A673 (cell line): ENCODE results near the gene PELI2.

Source experiments
- EZH2 ChIP-seq: fragments of 200-600 bp; sonication (generic); IDR thresholded peaks from 2 replicates; pipeline ENCODE4 v1.6.1; 2017; ENCODE audit warnings: borderline replicate concordance, low read depth, mild to moderate bottlenecking, mixed read lengths, antibody characterized with exemption, low read length; ENCODE audit not compliant: poor library complexity, severe bottlenecking
- TF ChIP-seq, protein P1 (sequence below): fragments of 300-800, 200-600 bp; sonication (generic); conservative IDR thresholded peaks from 2 replicates; pipeline ENCODE4 v1.5.1; 2017; ENCODE audit warnings: low read depth, mild to moderate bottlenecking, antibody characterized with exemption, low read length, moderate library complexity, mixed read lengths

DNA sequence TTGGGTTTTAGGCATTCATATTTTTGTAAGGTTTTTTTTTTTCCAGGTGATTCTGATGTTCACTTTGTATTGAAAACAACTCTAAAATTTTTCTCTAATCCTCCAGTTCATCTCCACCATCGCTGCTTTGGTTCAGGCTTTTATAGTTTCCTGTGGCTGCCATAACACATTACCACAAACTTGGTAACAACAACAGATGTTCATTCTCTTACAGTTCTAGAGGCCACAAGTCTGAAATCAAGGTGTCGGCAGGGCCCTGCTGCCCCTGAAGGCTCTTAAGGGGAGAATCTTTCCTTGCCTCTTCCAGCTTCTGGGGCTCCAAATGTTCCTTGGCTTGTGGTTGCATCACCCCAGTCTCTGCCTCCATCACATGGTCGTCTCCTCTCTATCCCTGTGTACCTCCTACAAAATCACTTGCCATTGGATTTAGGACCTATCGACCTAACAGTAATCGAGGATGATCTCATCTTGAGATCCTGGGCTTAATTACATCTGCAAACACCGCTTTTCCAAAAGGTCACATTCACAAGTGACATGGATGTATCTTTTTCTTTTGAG is 55.2 kb downstream of the PELI2 start:
- TF ChIP-seq, protein P1, sequence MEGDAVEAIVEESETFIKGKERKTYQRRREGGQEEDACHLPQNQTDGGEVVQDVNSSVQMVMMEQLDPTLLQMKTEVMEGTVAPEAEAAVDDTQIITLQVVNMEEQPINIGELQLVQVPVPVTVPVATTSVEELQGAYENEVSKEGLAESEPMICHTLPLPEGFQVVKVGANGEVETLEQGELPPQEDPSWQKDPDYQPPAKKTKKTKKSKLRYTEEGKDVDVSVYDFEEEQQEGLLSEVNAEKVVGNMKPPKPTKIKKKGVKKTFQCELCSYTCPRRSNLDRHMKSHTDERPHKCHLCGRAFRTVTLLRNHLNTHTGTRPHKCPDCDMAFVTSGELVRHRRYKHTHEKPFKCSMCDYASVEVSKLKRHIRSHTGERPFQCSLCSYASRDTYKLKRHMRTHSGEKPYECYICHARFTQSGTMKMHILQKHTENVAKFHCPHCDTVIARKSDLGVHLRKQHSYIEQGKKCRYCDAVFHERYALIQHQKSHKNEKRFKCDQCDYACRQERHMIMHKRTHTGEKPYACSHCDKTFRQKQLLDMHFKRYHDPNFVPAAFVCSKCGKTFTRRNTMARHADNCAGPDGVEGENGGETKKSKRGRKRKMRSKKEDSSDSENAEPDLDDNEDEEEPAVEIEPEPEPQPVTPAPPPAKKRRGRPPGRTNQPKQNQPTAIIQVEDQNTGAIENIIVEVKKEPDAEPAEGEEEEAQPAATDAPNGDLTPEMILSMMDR, result no peak
- no peak for TF ChIP-seq EZH2
